ENCODE measurements around the gene HUWE1.

DNA sequence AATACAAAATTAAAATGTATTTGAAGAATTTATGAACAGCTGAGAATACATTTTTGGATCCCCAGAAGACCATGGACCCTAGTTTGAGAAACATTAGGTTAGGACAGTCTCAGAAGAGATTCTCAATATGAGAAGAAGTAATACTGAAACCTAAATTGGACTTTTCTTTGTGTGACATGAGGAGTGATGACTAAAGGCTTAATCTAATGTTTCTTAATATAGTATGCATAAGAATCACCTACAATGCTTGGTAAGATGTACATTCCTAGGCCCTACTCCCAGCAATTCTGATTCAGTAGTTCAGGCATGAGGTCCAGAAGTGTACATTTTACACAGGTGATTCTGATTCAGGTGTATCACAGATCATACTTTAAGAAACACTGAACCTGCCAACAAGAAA is 31.6 kb upstream of the HUWE1 start:
- TF ChIP-seq, protein P1, sequence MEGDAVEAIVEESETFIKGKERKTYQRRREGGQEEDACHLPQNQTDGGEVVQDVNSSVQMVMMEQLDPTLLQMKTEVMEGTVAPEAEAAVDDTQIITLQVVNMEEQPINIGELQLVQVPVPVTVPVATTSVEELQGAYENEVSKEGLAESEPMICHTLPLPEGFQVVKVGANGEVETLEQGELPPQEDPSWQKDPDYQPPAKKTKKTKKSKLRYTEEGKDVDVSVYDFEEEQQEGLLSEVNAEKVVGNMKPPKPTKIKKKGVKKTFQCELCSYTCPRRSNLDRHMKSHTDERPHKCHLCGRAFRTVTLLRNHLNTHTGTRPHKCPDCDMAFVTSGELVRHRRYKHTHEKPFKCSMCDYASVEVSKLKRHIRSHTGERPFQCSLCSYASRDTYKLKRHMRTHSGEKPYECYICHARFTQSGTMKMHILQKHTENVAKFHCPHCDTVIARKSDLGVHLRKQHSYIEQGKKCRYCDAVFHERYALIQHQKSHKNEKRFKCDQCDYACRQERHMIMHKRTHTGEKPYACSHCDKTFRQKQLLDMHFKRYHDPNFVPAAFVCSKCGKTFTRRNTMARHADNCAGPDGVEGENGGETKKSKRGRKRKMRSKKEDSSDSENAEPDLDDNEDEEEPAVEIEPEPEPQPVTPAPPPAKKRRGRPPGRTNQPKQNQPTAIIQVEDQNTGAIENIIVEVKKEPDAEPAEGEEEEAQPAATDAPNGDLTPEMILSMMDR (IDR thresholded peaks at IDR 0.05), result no peak
- TF ChIP-seq EZH2 (IDR thresholded peaks at IDR 0.05; ENCODE audit: borderline replicate concordance, insufficient read depth, low read depth, low read length, poor library complexity, severe bottlenecking), result no peak
